GM10248 (cell line): ENCODE measurements around the gene SPOCD1.

Experiments used
- CTCF ChIA-PET: fragments of 300-600 bp; sonication (Branson Sonifier 250); formaldehyde crosslinking; extraction: SDS; loops from one replicate; lab custom pipeline; 2021; ENCODE audit warnings: antibody characterized with exemption; lab: Yijun Ruan, JAX
- POLR2A ChIA-PET: fragments of 350-650 bp; sonication (Branson Sonifier 250); formaldehyde crosslinking; extraction: SDS; loops from one replicate; lab custom pipeline; 2020; ENCODE audit warnings: antibody characterized with exemption; lab: Yijun Ruan, JAX
- DNase-seq: peaks from one replicate; pipeline ENCODE4 v3.0.0; 2012; ENCODE audit errors: extremely low spot score
- CTCF ChIP-seq: IDR thresholded peaks from 2 replicates; pipeline ENCODE4 v1.5.1; 2012; ENCODE audit warnings: mild to moderate bottlenecking, low read depth; ENCODE audit errors: extremely low read depth, missing control alignments, control extremely low read depth

Gene SPOCD1

DNA sequence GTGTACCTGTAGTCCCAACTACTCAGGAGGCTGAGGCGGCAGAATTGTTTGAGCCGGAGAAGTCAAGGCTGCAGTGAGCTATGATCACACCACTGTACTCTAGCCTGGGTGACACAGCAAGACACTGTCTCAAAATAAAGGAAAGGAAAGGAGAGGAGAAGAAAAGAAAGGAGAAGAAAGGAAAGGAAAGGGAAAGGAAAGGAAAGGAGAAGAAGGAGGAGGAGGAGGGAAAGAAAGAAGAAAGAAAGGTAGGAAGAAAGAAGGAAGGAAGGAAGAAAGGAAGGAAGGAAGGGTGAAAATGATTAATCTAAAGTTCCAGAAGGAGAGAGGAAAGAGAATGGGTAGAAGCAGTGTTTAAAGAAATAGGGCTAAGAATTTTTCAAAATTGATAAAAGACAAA lies 12.2 kb downstream of the SPOCD1 start:
- ChIA-PET POLR2A (no interaction called here), CTCF (interaction anchor here (1.0 to 3.2 kb wide), 4 partner anchors 13 to 160 kb away, joined by 3 to 19 read pairs (median 4); no protein-coding TSS in a partner anchor)
- TF ChIP-seq CTCF, result no peak
- DNase-seq, result no peak

- DNase-seq, result no peak
- POLR2A ChIA-PET, result no interaction called here
- CTCF ChIA-PET, result interaction anchor here (1.5 kb wide), 1 partner anchor 138 kb away, joined by 4 read pairs; no protein-coding TSS in a partner anchor
- no peak for TF ChIP-seq CTCF
Observed at GRCh38 chr1:31802190-31803150, 13.4 kb downstream of the SPOCD1 start.

- CTCF ChIA-PET, result interaction anchor here (1.0 to 4.5 kb wide), 3 partner anchors 12 to 618 kb away, joined by 3 to 30 read pairs (median 3); partner anchors contain the start of gene SPOCD1
- no peak for DNase-seq
- POLR2A ChIA-PET, result no interaction called here
- no peak for TF ChIP-seq CTCF
Observed at GRCh38 chr1:31801458-31801857, 14.4 kb downstream of the SPOCD1 start.

- CTCF ChIA-PET, result interaction anchor here (1.0 to 4.5 kb wide), 5 partner anchors 10 to 617 kb away, joined by 3 to 30 read pairs (median 6); partner anchors contain the start of gene SPOCD1
- no peak for DNase-seq
- TF ChIP-seq CTCF, result no peak
- POLR2A ChIA-PET, result no interaction called here
Observed at GRCh38 chr1:31800674-31800967, 15.2 kb downstream of the SPOCD1 start.

DNA sequence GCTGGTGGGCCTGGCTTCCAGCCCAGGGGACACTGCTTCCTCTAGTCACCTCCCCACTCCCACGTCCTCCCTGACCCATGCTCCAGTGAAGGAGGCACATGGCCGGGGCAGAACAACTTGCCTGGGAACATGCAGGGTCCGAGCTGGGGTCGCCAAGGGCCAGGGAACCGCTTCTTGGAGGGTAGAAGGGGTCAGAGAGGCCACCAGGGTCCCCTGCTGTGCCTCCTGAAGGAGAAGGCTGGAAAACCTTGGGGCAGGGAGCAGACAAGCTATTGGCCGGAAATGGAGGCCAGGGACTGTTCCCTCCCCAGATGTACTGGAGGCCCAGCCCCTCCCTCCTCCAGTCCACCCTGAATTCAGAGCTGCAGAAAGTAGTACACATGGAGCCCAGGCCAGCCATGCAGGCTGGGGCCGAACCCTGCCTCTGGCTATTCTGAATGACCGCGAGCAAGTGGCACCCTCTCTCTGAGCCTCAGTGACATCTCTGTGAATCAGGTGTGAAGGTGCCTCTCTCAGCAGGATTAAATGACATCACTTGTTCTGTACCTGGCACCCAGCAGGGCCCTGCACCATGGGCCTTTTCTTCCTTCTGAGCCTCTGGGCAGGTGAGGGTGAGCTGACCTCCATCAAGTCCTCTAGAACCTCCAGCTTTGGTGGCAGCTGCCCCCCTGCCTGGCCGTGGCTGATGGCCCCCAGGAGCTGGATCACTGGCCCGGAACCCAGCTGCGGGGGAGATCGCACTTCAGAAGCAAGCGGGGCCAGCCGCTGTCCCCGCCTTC lies 15.7 kb downstream of the SPOCD1 start:
- ChIA-PET POLR2A (interaction anchor here (0.6 kb wide), 2 partner anchors 8 to 568 kb away, joined by 3 read pairs; no protein-coding TSS in a partner anchor), CTCF (interaction anchor here (1.2 to 4.5 kb wide), 3 partner anchors 10 to 164 kb away, joined by 6 to 30 read pairs (median 6); no protein-coding TSS in a partner anchor)
- TF ChIP-seq CTCF, result no peak
- no peak for DNase-seq
